ENCODE measurements around the gene HOXD4.

The HOXD4 gene

DNA sequence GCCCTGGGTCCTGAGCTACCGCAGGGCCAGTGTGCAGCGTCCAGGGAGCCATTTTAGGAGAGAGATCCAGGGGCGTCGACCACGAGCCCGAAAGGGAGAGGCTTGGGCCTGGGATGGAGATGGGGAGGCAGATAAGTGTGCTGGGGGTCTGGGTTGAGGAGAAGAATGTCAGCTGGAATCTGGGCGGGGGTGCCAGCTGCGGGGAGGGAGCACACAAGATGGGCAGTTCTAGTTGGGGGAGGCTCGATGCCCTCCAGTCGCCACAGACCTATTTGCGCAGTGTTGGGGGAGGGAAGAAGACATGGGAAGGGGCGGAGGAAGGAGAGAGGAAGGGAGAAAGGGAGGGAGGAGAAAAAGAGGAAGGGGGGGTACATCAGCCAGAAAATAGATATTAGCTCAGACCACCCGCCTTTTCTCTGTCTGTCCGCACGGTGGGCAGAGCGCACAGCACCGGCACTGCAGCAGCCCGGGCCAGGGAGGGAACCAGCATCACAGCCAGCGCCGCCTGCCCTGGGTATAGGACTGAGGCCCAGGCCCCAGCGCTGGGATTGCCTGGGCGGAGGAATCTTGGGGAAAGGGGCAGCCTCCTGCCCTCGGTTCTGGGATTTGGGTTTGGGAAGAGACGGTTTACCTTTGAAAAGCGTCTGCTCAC is 46.1 kb upstream of the HOXD4 start:
- no peak overlapping the region for H3K27ac ChIP-seq
- no peak for TF ChIP-seq ZFX (IDR thresholded peaks at IDR 0.05; ENCODE audit: borderline replicate concordance)
- TF ChIP-seq, protein P1, sequence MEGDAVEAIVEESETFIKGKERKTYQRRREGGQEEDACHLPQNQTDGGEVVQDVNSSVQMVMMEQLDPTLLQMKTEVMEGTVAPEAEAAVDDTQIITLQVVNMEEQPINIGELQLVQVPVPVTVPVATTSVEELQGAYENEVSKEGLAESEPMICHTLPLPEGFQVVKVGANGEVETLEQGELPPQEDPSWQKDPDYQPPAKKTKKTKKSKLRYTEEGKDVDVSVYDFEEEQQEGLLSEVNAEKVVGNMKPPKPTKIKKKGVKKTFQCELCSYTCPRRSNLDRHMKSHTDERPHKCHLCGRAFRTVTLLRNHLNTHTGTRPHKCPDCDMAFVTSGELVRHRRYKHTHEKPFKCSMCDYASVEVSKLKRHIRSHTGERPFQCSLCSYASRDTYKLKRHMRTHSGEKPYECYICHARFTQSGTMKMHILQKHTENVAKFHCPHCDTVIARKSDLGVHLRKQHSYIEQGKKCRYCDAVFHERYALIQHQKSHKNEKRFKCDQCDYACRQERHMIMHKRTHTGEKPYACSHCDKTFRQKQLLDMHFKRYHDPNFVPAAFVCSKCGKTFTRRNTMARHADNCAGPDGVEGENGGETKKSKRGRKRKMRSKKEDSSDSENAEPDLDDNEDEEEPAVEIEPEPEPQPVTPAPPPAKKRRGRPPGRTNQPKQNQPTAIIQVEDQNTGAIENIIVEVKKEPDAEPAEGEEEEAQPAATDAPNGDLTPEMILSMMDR (IDR thresholded peaks at IDR 0.05): no peak

DNA sequence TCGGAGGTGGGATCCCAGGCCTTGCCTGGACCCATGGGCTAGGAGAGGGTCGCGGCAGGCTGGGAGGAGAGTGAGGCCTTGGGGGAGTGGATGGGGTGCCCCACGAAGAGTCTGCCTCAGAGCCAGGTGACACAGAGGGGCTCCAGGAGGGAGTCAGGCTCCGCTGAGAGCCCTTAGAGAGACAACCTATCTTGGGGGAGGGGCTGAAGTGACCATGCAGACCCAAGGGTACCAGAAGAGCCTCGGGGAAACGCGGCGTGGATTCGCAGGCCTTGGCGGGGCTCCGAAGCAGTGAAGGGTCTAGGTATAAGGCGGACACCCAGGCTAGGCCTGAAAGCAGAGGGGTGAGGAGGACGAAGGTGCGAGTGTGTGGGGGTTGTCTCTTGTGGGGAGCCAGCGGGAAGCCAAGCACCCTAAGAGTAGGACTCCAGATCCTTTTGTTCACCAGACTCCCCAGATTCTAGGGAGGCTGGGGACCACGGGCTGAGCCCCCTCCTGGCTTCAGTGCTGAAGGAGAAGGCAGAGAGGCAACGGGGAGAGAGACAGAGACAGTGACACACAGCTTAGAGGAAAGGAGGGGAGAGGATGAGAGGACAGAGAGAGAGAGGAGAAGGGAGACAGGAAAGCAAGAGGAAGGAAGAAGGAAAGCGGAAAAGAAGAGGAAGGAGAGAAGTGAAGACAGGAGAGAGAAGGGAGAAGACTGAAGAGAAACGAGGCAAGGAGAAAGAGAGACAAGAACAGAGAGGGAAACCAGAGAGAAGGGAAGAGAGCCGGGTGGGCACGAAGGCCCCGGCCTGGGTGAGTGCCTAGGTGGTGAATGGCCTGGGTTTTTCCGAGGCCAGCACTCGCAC is 45.4 kb upstream of the HOXD4 start:
- no peak overlapping the region for H3K27ac ChIP-seq
- TF ChIP-seq ZFX (IDR thresholded peaks at IDR 0.05; ENCODE audit: borderline replicate concordance): no peak
- TF ChIP-seq, protein P1 (IDR thresholded peaks at IDR 0.05): no peak

DNA sequence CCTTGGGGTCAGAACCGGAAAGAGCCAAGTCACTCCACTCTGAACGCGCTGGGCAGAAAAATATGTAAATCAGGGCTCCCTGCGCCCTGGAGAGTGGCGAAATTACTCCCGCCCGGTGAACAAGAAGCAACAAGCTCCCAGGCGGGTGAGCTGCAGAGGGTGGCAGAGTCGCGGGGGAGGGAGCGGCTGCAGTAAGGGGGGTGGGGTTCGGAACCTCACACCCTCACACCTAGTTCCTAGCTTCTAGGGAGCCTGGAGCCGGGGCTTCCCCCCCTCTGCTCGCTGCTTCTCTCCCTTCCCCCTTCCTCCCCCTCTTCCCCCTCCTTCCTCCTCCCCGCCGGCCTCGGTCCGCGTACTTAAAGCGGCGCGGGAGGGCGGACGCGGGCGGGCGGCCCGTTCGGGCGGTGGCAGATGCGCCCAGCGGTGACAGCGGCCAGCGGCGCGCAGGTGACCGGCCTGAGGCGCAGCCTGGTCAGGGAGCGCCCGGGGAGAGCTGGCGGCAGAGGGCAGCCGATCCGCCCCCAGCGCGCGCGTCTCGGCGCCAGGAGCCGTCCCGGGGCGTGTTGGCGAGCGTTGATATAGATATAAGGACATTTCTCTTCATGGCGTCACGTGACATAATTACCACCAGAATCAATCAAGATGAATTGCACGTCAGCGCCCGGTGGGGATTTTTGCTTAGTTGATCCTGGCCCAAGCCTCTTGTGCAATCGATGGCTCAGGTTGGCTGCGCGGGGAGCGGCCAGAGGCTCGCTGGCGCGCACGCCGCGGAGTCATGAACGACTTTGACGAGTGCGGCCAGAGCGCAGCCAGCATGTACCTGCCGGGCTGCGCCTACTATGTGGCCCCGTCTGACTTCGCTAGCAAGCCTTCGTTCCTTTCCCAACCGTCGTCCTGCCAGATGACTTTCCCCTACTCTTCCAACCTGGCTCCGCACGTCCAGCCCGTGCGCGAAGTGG is 44.5 kb upstream of the HOXD4 start, which contains the start of gene HOXD11:
Gene HOXD11 (plus strand): TSS at position 700 of the 959 bp plus-strand sequence. CDS start 76 bp downstream, at position 776.
- no peak within 1 kb of the TSS for H3K27ac ChIP-seq

DNA sequence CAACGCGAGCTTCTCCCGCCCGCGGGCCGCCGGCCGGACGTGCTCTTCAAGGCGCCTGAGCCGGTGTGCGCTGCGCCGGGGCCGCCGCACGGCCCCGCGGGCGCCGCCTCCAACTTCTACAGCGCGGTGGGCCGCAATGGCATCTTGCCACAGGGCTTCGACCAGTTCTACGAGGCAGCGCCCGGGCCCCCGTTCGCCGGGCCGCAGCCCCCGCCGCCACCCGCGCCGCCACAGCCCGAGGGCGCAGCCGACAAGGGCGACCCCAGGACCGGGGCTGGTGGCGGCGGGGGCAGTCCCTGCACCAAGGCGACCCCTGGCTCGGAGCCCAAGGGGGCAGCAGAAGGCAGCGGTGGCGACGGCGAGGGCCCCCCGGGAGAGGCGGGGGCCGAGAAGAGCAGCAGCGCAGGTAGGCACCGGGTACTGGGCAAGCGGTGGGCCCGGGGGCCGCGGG is 43.6 kb upstream of the HOXD4 start:
- H3K27ac ChIP-seq: no peak overlapping the region
- TF ChIP-seq, protein P1 (IDR thresholded peaks at IDR 0.05): no peak
- no peak for TF ChIP-seq ZFX (IDR thresholded peaks at IDR 0.05; ENCODE audit: borderline replicate concordance)

More for the DNA sequence above, 44.5 kb upstream of the HOXD4 start, which contains the start of gene HOXD11:
- no peak for TF ChIP-seq ZFX (IDR thresholded peaks at IDR 0.05; ENCODE audit: borderline replicate concordance)
- TF ChIP-seq, protein P1 (IDR thresholded peaks at IDR 0.05): no peak

DNA sequence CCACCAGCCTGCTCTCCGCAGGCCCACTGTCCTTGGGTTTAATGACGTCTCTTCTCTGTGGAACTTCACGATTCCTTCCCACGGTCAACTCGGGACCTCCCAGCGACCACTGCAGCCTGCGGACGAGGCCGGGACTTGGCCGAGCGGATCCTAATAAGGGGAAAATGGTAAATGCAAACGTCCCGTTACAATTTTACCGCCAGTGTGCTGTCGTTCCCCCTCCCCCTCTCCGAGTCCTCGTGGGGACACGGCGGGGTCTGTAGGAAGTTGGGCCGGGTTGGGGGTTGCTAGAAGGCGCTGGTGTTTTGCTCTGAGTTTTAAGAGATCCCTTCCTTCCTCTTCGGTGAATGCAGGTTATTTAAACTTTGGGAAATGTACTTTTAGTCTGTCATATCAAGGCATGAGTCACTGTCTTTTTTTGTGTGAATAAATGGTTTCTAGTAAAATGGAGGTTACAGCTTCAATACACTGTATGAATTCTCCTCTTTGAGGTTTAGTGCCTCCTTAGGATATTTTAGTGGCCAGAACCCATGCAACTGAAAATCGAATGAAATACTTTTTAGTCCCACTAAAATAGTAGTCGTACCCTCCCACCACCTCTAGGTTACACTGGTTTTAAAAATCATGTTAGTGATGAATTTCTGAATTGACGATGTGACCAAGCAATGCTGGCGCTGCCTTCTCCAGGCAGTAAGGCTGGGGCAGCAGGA is 42.0 kb upstream of the HOXD4 start:
- no peak overlapping the region for H3K27ac ChIP-seq
- TF ChIP-seq, protein P1 (IDR thresholded peaks at IDR 0.05): no peak

DNA sequence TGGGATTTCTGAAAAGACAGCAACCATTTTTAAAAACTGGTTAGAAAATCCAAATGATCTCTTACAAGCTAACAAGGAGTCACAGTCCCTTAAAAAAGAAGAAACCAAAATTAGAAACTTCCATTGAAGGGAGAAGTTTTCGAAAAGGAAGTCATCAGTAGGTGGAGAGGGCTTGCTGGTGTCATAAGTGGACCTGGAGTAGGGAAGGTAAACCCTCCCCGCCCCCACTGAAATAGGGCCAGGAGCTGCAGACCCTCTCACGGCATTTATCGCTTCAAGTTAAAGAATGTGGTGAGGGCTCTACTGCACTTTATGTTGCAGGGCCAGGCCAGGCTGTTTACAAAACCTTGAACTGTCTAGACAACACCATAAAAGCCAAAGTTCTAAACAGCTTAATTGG is 41.4 kb upstream of the HOXD4 start:
- TF ChIP-seq, protein P1 (IDR thresholded peaks at IDR 0.05): no peak
- no peak for TF ChIP-seq ZFX (IDR thresholded peaks at IDR 0.05; ENCODE audit: borderline replicate concordance)
- no peak overlapping the region for H3K27ac ChIP-seq
